Measurements from ENCODE around the gene CS.
A peak's percentile ranks its signal among the peaks of the same experiment; 100 is the strongest.
"Not testable (repeated sequence)": the region's sequence is repeated elsewhere in the genome, so short reads cannot be mapped to it uniquely, and the experiment has no call there.

CS gene

DNA sequence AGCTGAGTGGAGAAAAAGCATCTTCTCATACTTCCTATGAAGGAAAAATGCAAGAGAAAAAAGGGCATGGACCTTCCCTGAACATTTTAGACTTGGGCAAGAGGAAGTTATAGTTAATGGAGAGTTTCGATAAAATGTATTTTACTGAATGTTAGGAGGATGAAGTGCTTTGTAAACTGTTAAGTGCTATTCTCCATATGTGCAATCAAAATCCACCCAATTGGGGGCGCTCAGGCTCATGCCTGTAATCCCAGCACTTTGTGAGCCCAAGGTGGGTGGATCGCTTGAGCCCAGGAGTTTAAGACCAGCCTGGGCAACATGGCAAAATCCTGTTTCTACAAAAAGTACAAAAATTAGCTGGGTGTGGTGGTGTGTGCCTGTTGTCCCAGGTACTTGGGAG is 17.5 kb upstream of the CS start:
- DNase-seq (ENCODE audit: low spot score): no peak

DNA sequence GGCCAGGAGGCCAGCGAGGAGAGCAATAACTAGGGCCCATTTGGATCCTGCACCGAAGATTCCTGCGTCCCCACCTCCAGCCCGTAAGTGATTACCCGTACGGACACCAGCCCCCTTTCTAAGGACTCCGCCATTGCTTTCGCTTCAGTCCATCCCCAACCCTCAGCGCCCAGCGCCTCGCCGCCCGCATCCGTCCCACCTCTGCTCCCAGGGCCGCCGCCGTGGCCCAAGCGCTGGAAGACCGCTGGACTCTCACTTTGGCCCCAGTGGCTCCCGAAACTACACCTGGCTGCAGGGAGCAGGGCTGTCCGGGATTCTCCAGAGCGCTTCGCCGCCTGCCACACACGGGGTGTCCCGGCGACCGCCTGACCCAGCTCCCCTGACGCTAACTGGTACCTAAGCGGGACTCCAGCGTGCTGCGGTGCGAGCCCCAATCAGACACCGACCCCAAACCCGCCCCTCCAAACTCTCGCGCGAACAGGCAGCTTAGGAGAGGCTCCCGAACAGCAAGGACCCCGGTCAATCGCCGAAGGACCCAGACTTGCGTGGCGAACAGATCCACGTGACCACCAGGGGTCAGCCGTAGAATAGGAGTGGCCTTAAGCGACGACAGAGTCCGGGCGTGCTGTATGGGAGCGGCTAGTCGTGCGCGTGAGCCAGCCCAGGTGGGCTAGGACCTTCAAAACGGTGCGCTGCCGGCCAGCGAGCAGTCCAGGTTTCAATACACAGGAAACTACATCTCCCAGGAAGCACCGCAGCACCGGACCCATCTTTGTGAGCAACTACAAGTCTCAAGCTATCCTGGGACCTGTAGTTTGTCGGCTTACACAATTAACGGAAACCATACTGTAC is 15.7 kb upstream of the CS start, which contains the start of gene CNPY2:
Gene CNPY2, minus strand, starts transcription at position 367 of the 852 bp plus-strand sequence. CDS start 771 bp downstream, outside the sequence.
- peak; percentile 99 for DNase-seq (ENCODE audit: low spot score)

DNA sequence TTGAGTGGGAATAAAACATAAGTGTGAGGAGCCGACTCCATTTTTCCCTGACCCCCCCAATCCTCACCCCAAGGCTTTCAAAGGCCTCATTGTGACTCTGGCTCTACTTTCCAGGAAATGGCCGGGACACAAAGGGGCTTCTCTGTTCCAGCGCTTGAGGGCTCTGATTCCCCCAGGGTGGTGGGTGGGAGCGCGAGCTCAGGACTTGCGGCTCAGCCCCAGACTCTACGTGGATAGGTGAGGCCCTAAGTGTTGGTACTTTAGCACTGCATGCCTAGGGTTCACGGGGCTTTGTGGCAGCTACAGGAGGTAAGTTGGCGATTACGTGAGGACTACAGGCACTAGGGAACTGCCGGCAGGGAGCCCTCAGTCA is 15.1 kb upstream of the CS start:
- peak; percentile 23 for DNase-seq (ENCODE audit: low spot score)

DNA sequence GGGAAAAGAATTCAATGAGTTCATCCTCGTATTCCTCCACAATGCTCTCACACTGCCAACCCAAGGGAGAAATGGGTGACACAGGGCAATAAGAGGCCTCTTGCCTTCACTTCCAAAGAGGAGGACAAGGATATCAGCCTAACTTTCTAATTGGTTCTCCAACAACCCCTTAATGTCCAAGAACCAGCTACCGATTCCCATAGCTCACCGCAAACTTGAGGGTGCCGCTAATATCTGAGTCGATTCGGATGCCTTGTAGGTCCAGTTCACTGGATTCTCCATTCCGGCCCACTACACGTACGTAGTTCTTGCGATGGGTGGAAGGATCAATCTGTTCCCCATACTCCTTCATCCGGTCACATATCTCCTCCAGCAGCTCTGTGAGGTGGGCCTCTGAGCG is 10.9 kb upstream of the CS start:
- no peak for DNase-seq (ENCODE audit: low spot score)

DNA sequence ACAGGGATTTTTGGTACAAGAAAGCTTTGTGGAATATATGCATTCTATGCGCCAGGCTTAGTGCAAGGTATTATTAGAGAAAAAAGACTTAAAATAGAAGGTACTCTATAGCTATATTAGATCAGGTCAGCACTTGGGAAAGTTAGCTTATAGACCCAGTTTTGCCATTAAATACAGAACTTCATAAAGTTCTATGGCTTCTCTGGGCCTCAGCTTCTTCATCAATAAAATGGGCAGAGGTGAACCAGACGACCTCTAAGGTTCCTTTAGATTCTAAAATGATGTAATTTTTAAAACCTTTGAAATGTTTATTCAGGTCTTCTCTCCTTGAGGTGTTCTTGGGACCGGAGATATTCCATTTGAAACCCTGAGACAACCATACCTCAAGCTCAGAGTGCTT is 8.6 kb upstream of the CS start:
- no peak for DNase-seq (ENCODE audit: low spot score)

DNA sequence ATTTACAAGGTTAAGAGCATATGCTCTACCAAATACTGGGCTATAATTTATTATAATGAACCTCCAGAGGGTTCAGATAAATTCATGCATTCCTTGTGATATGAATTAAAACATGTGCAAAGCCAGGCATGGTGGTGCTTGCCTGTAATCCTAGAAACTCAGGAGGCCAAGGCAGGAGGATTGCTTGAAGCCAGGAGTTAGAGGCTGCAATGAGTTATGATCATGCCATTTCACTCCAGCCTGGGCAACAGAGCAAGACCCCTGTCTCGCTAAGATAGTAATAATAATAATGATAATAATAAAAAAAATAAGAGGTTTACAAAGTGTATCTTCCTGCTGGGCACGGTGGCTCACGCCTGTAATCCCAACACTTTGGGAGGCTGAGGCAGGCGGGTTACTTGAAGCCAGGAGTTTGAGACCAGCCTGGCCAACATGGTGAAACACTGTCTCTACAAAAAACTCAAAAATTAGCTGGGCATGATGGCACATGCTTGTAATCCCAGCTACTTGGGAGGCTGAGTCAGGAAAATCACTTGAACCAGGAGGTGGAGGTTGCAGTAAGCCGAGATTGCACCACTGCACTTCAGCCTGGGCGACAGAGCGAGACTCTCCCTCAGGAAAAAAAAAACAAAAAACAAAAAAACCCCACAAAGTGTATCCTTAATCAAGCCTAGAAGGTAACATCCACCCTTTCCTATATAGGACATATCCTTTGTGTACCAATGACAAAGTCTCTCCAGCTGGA is 7.3 kb upstream of the CS start:
- no peak for DNase-seq (ENCODE audit: low spot score)

DNA sequence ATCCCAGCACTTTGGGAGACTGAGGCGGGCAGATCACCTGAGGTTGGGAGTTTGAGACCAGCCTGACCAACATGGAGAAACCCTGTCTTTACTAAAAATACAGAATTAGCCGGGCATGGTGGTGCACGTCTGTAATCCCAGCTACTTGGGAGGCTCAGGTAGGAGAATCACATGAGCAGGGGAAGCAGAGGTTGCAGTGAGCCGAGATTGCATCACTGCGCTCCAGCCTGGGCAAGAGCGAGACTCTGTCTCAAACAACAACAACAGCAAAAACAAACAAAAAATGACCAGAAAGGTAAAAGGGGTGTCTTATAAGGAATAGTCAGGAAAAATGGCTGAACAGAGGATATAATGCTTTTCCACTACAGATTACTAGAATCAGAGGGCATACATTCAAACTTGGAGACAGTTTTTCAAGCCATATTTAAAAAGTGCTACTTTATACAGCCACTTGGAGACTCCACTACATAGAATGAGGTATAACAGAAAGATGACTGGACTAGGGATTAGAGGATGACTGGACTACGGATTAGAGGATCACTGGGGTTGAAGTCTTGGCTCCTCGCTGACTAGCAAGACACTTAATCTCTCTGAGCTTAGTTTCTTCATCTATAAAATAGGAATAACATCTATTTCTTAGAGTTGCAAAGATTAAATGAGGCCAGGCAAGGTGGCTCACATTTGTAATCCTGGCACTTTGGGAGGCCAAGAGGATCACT is 4.9 kb upstream of the CS start:
- DNase-seq (ENCODE audit: low spot score): no peak

DNA sequence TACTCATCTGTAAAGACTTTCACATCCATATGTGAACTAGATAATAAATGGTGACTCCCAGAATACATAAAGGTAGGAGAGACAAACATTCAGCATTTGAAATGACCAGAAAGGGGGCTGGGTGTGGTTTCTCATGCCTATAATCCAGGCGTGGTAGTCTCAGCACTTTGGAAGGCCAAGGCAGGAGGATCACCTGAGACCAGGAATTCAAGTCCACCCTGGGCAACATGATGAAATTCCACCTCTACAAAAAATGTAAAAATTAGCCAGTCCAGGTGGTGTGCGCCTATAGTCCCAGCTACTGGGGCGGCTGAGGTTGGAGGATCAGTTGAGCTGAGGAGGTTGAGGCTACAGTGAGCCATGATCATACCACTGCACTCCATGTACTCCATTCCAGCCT is 4.1 kb upstream of the CS start:
- DNase-seq (ENCODE audit: low spot score): no peak

DNA sequence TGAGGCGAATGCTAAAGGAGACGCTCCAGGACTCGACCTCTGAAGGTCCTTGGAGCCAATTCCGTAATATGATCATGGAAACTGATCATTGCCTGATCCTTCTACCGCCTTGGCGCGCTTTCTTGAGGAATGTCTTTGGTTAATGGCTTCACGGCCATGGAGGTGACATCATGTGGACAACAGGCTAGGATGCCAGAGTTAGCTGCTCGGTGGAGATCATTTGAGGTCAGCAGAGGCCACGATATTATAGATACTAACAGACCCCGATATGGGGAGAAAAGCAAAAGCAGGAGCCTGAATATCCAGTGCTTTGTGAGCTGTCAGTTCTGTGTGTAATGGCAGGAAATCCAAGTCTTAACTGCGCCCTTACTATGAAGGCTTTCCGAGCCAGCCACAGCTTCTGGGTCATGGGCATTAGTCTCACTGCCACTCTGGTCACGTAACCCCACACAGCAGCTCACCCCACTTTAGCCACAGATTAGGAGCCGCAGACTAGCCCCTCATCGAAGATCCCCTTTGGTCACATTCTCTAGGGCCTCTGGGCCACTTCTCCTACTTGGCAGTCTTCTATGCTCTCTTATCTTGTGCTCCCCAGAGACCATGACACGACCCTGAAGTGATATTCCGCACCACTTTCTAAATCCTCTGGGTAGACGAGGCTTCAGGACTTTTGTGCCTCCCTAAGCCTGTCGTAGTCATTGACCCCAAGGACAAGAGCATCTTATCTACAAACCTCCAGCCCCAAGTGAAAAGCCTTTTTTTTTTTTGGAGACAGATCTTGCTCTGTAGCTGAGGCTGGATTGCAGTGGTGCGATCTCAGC is 724 bp upstream of the CS start:
- no peak for DNase-seq (ENCODE audit: low spot score)

DNA sequence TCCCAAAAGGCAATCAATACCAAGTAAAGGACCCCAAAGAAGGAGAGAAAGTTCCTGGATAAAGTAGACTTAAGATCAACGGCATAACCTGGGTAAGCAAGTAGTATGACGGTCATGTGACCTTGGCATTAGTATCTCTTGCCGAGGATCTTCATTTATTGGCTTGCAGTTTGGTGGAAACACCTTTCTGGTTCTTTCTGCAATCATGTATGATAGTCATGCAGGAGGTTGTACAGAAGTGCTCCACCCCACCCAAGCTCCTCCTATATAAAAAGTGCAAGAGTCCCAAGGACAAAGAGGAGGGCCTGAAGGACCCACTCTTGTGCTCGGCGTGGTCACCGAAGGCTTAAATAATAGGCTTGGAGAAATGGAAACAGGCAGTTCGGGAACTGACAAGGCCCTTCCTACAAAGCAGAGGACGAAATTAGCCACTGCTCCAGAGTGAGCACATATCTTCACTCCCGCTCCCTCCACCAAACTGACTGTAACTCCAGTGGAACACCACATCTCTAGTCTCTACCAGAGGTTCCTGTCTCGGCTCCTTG is 750 bp downstream of the CS start:
- DNase-seq (ENCODE audit: low spot score): peak; percentile 33

DNA sequence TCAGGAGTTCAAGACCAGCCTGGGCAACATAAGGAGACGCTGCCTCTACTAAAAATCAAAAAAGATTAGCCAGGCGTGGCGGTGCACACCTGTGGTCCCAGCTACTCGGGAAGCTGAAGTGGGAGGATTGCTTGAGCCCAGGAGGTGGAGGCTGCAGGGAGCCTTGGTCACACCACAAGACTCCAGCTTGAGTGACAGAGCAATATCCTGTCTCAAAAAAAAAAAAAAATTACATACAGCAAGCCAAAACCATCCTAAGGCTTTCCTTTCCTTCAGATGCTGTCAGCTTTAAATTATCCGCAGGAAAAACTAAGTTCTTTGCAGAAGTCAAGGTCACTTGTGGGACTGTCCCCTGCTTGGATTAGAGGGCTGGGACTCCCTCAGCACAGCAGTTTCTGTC is 1.3 kb downstream of the CS start:
- DNase-seq (ENCODE audit: low spot score): no peak

DNA sequence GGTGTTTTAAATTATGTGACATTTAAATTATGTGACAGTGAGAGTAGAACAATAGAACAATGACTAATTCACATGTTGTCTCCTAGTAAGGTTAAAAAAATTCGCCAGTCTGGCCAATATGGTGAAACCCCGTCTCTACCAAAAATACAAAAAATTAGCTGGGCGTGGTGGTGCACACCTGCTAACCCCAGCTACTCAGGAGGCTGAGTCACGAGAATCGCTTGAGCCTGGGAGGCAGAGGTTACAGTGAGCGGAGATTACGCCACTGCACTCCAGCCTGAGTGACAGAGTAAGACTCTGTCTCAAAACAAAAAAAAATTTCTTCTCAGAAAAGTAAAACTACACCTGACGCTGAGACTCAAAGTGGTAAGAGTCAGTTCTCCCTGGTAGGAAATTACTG is 2.7 kb downstream of the CS start:
- no peak for DNase-seq (ENCODE audit: low spot score)

DNA sequence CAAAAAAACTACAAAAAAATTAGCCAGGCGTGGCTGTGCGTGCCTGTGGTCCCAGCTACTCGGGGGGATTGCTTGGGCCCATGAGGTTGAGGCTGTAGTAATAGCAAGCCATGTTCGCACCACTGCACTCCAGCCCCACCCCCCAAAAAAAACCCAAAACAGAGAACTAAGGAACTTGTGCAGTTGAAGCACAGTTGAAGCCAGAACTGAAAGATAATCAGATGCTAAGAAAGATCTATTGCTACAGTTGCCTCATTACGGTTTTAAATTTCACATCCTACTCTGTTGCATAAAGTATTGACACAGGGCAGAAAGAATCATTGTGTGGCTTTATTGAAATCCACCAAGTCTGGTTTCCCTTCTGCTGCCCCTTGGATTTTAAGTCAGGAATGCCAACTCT is 3.8 kb downstream of the CS start:
- no peak for DNase-seq (ENCODE audit: low spot score)

DNA sequence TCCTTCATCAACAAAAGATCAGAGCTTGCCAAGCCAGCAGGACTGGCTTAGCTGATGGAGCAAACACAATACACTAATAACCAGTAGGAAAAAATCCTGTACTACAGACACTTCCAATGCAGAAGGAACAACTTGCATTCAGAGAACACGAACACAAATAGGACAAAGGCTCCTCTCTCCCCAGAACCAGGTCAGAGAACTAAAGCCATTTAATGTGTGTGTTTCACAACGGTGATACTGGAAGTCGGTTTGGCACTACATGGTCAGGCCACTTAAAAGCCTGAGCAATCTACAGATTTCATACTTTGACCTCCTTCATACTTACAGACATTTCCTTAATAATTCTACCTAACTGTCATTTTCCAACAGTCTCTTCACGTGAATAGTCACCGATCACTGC is 6.3 kb downstream of the CS start:
- no peak for DNase-seq (ENCODE audit: low spot score)

DNA sequence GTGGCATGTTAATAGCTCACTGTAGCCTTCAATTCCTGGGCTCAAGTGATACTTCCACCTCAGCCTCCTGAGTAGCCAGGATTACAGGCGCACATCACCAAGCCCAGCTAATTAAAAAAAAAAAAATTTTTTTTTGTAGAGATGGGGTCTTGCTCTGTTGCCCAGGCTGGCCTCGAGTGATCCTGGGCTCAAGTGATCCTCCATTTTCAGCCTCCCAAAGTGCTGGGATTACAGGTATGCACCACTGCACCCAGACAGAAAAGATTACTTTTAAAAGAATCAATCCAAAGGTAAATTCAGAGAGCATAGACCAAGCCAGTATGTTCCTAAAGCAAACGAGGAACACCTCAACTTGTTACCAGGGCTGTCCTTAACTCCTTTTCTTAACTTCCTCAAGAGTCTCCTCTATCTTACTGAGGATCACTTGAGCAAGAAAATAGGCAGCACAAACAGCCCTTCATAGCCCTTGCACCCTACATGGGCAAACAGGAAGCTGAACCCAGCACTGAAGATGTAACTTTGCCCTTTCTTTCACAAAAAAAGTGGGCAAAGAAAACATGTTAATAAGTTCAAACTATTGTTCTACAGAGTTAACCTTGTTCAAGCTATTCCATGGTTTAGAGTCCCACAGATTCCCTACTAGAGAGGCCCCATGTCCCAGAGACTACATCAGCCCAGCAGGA is 11.3 kb downstream of the CS start:
- no peak for DNase-seq (ENCODE audit: low spot score)

DNA sequence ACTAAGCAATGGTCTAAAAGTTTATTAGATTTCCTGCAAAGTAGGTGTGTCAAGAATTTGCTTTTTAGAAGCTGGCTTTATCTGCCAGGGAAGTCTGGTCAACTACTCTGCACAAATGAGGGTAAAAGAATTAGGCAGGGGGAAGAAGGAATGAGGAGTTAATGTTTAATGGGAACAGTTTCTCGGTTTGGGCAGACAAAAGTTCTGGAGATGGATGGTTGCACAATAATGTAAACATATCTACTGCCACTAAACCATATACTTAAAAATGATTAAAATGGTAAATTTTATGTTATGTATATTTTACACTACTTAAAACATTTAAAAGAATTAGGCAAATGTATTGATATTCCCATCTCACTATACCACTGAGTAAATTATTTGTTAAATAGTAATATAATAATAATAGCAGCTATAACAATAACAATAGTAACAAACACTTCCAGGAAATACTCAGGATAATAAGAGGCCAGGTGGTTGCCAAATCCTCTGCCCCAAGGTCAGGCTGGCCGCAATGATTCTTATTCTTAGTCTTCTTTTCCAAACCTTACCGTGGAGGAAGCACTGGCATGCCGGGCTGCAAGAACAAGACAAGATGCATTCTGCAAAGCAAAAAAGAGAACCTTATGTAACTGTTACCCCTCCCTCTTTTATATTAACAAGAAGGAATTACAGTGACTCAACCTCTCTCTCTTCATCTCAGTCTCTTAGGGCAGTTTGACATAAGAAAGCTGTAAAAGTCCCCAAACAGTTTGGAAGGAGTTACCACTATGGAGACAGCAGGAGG is 13.9 kb downstream of the CS start:
- DNase-seq (ENCODE audit: low spot score): no peak

DNA sequence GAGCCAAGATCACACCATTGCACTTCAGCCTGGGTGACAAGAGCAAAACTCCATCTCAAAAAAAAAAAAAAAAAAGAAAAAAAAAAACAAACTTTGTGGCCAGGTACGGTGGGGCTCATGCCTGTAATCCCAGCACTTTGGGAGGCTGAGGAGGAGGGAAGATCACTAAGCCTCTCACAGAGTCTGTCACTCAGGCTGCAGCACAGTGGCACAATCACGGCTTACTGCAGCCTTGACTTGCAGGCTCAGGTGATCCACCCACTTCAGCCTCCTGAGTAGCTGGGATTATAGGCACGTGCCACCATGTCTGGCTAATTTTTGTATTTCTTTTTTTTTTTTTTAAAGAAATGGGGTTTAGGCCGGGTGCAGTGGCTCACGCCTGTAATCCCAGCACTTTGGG is 15.9 kb downstream of the CS start:
- DNase-seq (ENCODE audit: low spot score): not testable (repeated sequence)

DNA sequence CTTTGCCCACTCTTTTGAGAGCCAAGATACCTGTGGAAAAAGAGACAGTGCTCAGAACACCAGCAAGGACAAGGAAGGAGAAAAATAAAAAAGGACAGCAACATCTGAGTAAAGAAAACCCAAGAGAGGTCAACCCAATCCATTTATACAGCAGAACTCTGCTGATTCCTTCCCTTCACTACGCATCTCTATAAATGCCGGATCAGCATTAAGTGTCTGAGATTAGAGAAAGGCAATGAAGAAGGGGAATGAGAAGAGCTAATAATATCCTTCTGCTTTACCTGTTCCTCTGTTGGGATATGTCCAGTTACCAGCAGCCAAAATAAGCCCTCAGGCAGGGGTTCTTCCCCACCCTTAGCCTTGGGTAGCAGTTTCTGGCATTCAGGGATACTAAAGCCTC is 17.6 kb downstream of the CS start:
- no peak for DNase-seq (ENCODE audit: low spot score)

DNA sequence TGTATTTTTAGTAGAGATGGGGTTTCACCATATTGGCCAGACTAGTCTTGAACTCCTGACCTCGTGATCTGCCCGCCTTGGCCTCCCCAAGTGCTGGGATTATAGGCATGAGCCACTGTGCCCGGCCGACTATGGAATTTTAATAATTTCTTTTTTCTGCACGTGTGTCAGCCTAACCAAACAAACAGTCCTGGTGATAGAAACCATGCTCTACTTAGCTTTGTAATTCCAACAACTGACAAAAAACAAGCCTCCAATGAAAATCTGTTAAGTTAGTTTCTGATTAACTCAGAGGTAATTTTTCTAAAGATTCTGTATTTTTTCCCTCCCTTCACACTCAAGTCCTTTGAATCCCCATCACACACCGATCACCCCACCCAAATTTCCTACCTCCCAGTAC is 18.1 kb downstream of the CS start:
- no peak for DNase-seq (ENCODE audit: low spot score)

DNA sequence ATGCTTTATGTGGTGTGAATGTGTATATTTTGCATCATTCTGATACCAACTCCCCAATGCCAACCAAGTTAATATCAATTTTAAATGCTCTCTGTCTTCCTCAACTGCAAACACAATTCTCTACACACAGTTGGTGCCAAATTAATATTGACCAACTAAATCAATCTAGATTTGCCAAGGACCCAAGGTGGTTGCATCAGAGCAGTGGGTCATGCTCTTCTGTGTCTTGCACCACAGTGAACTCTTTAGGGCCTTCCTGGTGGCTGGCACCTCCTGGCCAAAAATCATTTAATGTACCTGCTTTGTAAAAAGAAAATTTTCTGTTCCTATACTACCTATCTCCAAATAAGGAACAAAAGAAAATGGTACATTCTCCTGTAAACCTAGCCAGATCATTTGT is 19.3 kb downstream of the CS start:
- no peak for DNase-seq (ENCODE audit: low spot score)
